Measurements from ENCODE around the gene MOGAT3. TPM values are rescaled to one million over a fixed set of nuclear protein-coding genes. Genes with fewer than 3 reads are reported as not detected.

The MOGAT3 gene
- total RNA-seq, 1 experiment from 2014 or later: 0.15 TPM

DNA sequence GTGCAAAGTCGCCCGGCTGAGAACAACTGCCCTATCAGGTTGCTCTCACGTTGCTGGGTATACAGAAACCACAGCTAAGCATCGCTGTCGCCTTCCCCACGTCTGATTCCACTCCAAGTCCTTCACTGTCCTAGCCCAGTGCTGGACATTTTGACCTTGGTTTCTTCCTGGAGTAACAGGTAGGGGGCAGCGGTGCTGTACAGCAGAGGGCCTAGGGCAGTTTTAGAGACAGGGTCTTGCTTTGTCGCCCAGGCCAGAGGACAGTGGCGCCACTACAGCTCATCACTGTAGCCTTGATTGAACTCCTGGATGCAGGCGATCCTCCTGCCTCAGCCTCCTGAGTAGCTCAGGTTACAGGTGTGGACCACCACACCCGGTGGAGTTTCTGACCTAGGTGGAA, 34.2 kb upstream of the MOGAT3 start:
- H3K4ac ChIP-seq (ENCODE audit: low read depth, low read length): no peak overlapping the region
- no peak overlapping the region for H2BK120ac ChIP-seq (ENCODE audit: low read depth, low read length, poor library complexity, severe bottlenecking)
- no peak overlapping the region for H2BK20ac ChIP-seq (ENCODE audit: low read depth, low read length, poor library complexity, severe bottlenecking)
- H3K27ac Mint-ChIP-seq: 0 out of 7 replicates have a peak overlapping the region, but pooled peaks of 1 of the 3 experiments have one; percentile 20
- no peaks in the 10 kb centered on the region for H3K23me2 ChIP-seq (ENCODE audit: insufficient read length, low read depth, low read length, poor library complexity, severe bottlenecking)
- peaks cover 21 to 40% of the 10 kb centered on the region in 2 experiments for H3K4me1 Mint-ChIP-seq
- no peak overlapping the region for H2AFZ ChIP-seq (ENCODE audit: low read length)
- no peak overlapping the region for H3K14ac ChIP-seq (ENCODE audit: insufficient read depth, low read length)
- no peak overlapping the region for H3K18ac ChIP-seq (ENCODE audit: insufficient read length, low read depth, low read length)
- H3K4me1 ChIP-seq (ENCODE audit: insufficient read depth, low read length): 0 out of 2 replicates have a peak, but pooled peaks cover 3% of the 10 kb centered on the region
- H3K9me3 ChIP-seq (ENCODE audit: control insufficient read depth, low read depth, low read length): no peaks in the 10 kb centered on the region
- peak; percentile 69 for DNase-seq
- H3K27me3 ChIP-seq (ENCODE audit: insufficient read depth, low read length): no peaks in the 10 kb centered on the region
- no peak overlapping the region for H3K27ac ChIP-seq (ENCODE audit: insufficient read length, low read depth, low read length)
- H3K36me3 Mint-ChIP-seq (ENCODE audit: insufficient read depth in 1 of 3, low read depth in 3 of 3): peaks cover 0 to 21% (median under 1%) of the 10 kb centered on the region in 3 experiments; a peak in 5 of 7 replicates
- no peaks in the 10 kb centered on the region for H3K79me1 ChIP-seq (ENCODE audit: insufficient read depth, low read depth, low read length, poor library complexity, severe bottlenecking)
- WGBS (ENCODE audit: extremely low coverage, insufficient read length, low lambda C conversion rate): no CpG with 5 or more reads among the region's 11 CpGs
- TF ChIP-seq, protein P1, sequence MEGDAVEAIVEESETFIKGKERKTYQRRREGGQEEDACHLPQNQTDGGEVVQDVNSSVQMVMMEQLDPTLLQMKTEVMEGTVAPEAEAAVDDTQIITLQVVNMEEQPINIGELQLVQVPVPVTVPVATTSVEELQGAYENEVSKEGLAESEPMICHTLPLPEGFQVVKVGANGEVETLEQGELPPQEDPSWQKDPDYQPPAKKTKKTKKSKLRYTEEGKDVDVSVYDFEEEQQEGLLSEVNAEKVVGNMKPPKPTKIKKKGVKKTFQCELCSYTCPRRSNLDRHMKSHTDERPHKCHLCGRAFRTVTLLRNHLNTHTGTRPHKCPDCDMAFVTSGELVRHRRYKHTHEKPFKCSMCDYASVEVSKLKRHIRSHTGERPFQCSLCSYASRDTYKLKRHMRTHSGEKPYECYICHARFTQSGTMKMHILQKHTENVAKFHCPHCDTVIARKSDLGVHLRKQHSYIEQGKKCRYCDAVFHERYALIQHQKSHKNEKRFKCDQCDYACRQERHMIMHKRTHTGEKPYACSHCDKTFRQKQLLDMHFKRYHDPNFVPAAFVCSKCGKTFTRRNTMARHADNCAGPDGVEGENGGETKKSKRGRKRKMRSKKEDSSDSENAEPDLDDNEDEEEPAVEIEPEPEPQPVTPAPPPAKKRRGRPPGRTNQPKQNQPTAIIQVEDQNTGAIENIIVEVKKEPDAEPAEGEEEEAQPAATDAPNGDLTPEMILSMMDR (conservative IDR thresholded peaks at IDR 0.05): peak; percentile 67
- H2BK5ac ChIP-seq (ENCODE audit: insufficient read length, low read length): no peak overlapping the region
- no peak overlapping the region for H3K4me2 ChIP-seq (ENCODE audit: insufficient read depth, insufficient read length, low read length)
- no peak overlapping the region for H3T11ph ChIP-seq (ENCODE audit: low read length)
- H3K23ac ChIP-seq (ENCODE audit: insufficient read length, low read depth, low read length): no peak overlapping the region
- H4K5ac ChIP-seq (ENCODE audit: insufficient read length, low read depth, low read length): no peak overlapping the region
- no peaks in the 10 kb centered on the region for H4K20me1 ChIP-seq (ENCODE audit: control insufficient read depth, insufficient read depth, insufficient read length)
- H2BK15ac ChIP-seq (ENCODE audit: low read depth, low read length): no peak overlapping the region
- H4K91ac ChIP-seq (ENCODE audit: insufficient read length, low read depth, low read length): no peak overlapping the region
- peak overlapping the region in 1 of 2 experiments; percentile 4; a peak in 2 of 5 replicates for H3K4me3 Mint-ChIP-seq
- H2AK5ac ChIP-seq (ENCODE audit: insufficient read length, low read length): no peak overlapping the region
- no peak overlapping the region for H3K56ac ChIP-seq (ENCODE audit: insufficient read length, low read depth, low read length)
- H2BK12ac ChIP-seq (ENCODE audit: insufficient read length, low read depth, low read length): no peak overlapping the region
- H3K79me2 ChIP-seq (ENCODE audit: insufficient read depth, low read length): no peaks in the 10 kb centered on the region
- H4K8ac ChIP-seq (replicated peaks; ENCODE audit: insufficient read length, low read depth, low read length): no peak overlapping the region
- H3K9ac ChIP-seq (ENCODE audit: extremely low read depth, insufficient read length, low read length): no peak overlapping the region
- no peaks in the 10 kb centered on the region for H3K27me3 Mint-ChIP-seq (ENCODE audit: low read depth)
- H3K9me3 Mint-ChIP-seq: no peaks in the 10 kb centered on the region
